Measurements from ENCODE around the gene HMX1. TPM values are rescaled to one million over a fixed set of nuclear protein-coding genes. Genes with fewer than 3 reads are reported as not detected.

The HMX1 gene
- total RNA-seq, 1 donor from 2014 or later = not detected

DNA sequence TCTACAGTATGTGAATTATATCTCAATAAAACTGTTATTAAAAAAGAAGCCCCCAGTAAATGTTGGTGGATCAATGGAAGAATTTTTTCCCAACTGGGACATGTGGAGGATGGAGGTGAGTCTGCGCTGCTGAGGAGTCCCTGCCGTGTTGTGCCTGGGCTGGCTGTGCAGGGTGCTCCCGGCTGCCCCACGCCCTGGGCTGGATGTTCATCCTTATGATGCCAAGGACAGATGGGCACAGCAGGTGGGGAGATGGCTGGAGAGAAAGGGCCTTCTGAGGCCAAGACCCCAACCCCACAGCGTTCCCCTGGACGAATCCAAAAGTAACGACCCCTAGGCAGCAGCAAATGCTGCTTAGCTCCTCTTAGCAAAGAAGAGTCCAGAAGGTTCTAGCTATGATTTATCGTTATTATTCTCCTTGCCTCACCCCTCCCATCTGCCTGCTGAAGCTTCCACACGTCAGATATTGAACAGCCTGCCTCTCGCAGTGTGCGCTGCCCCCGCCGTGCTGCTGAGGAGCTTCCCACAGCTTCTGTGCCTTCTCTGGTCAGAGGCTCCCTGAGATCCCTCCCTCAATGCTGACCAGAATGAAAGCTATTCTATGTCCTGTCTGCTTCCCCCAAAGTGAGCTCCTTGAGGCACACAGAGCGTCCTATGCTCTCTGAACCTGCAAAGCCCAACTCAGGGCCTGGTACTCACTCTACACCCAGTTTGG is 26.5 kb downstream of the HMX1 start:
- no peak for ATAC-seq
- DNase-seq (ENCODE audit: low spot score) = no peak

DNA sequence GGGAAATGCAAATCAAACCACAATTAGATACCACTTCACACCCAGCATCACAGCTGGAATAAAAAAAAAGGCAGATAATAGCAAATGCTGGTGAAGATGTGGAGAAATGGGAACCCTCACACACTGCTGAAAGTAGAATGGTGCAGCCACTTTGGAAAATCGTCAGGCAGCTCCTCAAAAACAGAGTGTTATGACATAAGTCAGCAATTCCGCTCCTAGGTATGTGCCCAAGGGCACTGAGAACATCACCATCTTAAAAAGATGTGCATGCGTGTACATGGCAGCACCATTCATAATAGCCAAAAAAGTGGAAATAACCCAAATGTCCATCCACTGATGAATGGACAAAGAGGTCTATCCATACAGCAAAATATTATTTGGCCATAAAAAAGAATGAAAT is 28.0 kb downstream of the HMX1 start:
- no peak for ATAC-seq

DNA sequence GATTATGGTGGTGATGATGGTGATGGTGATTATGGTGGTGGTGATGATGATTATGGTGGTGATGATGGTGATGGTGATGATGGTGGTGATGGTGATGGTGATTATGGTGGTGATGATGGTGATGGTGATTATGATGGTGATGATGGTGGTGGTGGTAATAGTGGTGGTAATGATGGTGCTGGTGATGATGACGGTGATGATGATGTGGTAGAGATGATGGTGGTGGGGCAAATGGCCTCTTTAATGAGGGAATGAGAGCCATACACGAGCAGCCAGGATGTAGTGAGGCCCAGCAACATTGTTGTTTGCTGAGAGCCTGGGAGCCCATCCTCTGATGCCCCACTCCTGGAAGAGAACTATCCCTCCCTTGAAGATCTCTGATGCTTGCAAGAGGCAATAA is 29.0 kb downstream of the HMX1 start:
- no peak for DNase-seq (ENCODE audit: low spot score)
- ATAC-seq = no peak

More for the DNA sequence above, 28.0 kb downstream of the HMX1 start:
- DNase-seq (ENCODE audit: low spot score) = no peak

DNA sequence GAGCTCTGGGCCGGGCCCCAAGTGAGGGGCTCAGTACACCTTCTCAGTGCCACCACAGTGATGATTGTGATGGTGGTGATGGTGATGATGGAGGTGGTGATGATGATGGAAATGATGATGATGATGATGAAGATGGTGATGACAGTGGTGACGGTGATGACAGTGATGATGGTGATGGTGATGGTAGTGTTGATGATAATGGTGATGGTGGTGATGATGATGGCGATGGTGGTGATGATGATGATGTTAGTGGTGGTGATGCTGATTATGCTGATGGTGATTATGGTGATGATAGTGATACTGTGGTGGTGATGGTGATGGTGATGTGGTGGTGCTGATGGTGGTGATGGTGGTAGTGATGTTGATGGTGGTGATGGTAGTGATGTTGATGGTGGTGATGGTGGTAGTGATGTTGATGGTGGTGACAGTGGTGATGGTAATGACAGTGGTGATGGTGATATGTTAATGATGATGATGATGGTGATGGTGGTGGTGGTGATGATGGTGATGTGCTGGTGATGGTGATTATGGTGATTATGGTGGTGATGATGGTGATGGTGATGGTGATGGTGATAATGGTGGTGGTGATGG is 29.9 kb downstream of the HMX1 start:
- DNase-seq (ENCODE audit: low spot score) = no peak
- no peak for ATAC-seq

DNA sequence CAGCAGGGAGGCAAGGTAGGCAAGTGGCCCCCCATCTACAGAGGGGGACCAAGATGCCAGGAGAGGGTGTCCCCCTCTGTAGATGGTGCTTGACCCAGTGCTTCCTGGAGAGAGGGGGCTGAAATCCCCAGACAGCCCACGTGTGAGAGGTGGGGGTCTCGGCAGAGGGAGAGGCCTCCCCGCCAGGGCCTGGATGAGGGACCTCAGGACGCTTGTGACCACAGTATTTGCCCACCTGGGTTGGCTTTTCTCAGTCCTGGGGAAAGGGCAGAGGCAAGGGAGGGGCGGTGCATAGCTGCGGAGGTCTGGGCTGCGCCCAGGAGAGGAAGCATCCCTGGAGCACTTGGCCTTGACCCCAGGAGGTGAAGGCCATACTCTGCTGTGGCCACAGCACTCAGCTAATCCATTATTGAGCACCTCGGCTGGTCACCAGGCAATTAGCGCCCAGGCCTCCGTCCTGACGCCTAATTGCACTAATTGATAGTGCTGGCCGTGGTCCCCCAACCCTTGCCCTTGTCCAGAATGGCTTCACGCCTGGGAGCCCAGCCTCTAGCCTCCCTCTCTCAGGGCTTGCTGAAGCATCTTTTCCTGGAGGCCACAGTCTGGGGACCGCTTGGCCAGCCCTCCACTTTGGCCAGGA is 30.7 kb downstream of the HMX1 start:
- no peak for DNase-seq (ENCODE audit: low spot score)
- no peak for ATAC-seq

DNA sequence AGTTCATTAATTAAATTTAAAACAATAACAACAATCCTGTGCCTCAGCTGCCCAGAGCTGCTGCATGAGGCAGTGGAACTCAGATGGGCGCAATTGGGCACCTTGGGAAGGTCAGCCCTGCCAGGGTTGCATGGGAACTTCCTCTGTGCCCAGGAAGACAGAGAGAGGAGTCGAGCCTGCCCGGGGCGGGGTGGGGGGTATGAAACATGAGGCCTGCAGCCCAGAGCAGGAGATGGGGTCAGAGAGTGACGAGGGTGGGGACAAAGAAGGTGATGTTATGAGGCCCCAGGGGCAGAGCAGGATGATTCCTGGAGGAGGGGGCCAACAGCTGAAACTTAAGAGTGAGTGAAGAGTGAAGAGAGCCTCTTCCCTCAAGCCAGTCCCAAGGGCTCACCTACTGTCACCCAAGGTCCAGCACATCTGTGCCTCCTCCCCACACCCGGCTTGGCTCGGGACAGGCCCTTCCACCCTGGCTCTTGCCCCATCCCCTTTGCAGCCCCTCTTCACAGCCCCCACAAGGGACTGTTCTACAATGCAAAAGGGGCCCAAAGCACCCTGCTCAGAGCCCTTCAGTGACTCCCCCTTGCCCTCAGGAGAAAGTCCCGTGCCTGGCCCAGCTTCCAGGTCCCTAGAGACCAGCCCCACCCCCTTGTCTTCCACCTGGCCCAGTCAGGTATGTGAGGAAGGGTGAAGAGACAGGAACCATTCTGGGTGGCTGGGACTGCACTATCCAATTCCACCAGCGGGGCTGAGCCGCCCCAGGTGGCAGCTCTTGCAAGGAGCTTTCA is 31.4 kb downstream of the HMX1 start:
- ATAC-seq (no peak), DNase-seq (ENCODE audit: low spot score) (no peak)

DNA sequence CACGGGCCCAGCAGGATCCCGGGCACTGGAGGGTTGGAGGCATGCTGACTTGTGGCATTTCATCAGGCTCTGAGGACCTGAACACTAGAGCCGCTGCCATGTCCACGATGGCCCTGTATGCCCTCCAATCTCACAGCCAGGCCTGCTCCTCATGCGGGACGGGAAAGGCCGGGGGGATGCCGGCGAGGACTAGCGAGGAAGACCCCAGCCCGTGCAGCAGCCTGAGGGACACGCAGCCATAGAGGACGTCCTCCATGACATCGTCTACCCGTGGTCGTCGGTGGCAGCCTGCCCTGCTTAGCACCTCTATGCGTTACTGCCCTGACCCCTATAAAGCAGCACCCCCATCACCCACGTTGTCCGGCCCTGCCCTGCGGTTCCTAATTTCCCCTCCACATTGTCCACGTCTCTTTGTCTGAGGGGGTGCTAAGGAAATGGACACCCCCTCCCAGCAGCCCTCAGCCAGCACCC is 32.6 kb downstream of the HMX1 start:
- ATAC-seq (no peak), DNase-seq (ENCODE audit: low spot score) (peak; percentile 27)

DNA sequence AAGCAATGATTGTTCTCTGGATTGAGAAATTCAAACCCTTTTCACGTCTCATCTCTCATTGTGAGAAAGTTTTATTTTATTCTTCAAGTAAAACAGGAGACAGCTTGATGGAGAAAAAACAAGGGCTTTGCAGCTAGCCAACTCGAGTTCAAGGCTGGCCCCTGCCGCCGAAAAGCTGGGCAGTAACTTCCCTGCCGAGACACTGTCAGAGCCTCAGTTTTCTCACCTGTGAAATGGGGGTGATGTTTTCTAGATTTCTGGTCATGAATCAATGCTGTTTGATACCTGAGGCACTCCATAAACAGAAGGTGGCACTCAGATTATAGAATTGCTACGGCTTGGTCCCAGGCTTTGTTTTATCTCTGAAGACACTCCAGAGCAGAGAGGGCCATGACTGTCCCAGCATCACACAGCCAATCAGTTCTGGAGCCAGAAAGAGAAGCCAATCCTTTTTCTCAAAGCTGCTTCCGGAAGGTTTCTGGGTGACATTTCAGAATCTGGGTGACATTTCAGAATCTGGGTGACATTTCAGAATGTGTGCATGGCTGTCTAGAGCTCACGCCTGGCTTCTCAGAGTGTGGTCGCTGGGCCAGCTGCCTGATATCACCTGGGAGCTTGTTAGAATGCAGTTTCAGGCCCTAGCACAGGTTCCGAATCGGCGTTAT is 33.2 kb downstream of the HMX1 start:
- ATAC-seq = no peak
- DNase-seq (ENCODE audit: low spot score) = no peak

DNA sequence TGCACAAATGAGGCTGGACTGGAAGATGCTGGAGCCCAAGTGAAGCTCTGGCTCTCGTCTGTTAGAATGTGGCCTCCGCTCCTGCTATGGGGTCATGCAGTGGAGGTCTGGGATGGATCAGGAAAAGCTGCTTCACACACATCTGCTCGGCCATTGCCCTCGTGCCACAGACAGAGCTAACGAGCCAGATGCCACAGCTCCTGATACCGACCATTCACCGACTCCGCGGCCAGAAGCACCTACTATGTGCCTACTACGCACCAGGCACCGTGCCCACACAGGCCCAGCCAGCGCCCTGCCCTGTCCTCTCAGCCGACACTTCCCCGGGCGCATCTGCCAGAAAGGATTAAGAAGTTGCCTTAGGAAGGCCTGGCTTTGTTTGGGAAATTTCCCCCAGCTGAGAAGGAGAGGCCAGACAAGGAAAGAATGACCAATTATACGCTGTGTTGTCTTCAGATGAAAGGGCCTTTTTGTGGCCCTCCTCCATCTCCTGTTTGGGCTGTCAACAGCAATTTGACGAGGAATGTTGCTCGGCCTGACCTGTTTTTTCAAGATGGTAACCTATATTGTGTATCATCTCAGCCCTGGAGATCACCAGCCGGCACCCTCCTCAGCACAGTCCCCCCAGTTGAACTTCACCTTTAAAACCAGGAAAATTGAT is 34.3 kb downstream of the HMX1 start:
- DNase-seq (ENCODE audit: low spot score) (peak; percentile 22), ATAC-seq (no peak)

DNA sequence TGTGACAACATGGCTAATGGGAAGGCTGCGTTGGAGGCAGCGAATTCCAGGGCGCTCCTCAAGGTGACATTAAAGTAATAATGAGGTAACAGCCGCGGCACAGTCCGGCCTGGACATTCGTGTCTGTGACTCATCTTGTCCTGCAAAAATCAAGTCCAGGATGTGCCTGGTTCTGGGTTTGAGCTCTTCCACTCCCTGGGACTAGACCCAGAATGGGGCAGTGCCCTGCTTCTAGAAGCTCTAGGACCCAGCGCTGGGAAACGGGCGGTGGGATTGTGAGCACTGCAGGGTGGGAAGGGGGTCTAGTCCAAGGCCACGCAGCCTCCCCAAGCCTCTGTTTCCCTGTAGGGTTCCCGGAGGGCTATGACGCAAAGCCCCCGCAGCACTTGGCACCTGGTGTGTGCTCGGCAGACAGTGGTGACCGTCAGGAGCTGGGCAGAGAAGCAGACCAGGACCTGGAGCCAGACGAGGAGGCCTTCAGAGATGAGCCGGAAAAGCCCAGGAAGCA is 34.9 kb downstream of the HMX1 start:
- ATAC-seq (no peak), DNase-seq (ENCODE audit: low spot score) (no peak)

DNA sequence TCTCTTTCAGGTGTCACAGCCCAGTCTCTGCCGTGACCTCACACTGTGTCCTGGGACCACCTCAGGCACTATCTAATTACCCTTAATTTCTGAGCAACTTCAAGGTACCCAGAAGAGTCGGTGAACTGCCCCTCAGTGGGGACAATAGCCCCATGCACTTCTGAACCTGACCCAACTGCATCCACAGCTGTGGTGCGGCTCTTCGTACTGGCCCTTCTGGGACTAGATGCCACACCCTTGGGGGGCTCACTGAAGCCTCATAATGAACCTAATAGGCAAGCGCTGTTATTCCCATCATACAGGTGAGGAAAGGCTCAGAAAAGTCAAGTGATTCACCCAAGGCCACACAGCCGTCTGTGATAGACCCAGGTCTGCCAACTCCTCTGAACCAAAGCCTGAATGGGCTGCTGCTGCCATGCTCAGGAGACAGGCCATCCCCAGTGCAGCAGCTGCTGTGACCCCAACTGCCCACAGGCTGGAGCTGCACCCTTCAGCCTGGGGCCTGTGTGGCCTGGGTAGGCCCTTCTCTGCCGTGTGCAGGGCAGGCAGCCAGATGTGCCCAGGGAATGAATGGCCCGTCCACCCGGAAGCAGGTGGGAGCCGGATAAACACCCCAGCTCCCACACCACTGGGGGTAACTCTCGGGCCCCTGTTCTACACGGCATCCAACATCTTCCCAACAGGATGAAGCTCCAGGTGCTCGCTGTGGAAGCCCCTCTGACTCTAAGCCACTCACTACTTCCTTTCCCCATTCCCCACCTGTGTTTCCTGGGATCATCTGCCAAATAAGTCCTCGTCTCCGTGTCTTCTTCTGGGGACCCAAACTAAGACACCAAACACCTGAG is 35.9 kb downstream of the HMX1 start:
- DNase-seq (ENCODE audit: low spot score) = no peak
- ATAC-seq = no peak

DNA sequence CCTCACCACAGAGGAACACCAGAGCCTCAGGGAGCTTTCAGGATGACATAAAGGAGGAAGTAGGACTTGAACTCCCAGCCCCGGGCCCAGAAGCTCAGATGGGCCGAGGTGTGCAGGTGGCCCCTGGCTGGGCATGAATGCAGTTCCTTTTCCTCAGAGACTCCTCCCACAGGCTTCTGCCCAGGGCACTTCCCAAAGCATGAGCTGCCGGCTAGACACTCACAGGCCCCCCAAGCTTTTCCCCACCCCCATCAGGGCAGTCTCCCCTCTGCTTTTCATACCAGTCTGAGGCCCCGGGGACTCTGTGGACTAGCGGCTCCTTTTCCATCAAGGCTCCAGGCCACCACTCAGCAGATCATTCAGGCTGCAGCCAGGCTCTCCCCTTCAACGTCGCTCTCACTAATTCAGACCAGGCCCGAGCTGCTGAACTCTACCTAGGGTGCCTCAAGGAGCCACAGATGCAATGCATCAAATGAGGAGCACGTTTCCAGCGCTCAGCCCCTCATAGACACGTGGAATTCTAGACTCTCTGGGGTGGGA is 36.9 kb downstream of the HMX1 start:
- no peak for ATAC-seq

DNA sequence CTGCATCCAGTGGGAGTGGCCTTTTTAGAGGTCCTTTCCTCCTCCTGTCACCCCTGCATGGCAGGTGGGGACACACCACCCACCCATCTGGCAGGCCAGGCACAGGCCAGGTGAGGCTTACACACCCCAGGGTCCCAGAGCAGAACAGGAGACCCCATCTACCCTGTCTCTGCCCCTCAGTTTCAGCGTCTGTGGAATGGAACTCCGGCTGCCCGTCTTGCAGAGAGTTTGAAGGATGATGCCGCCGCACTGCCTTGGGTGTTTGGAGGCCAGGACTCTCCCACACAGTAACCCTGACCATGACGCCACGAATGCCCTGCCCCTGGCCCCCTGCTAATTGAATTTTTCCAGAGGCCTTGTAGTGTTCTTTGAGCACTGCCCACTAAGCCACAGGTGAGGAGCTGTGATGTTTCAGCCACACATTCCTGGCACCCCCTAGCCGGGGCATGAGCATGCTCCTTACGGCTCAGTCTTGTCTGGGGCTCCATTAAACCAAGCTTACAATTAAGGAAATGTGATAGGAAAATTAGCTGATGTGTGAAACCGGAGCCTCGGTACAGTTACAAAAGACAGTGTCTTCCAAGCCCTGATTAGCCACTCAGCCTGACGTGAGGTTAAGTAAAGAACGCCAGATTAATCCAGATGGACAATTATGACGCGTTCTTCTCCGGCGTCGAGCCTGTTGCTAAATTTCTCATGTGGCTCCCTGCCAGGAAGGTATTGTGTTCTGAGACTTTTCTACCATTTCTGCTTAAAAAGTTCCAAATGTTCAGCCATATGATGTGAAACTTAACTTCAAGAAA is 39.3 kb downstream of the HMX1 start:
- ATAC-seq = no peak
- DNase-seq (ENCODE audit: low spot score) = peak; percentile 31

More for the DNA sequence above, 36.9 kb downstream of the HMX1 start:
- peak; percentile 27 for DNase-seq (ENCODE audit: low spot score)

DNA sequence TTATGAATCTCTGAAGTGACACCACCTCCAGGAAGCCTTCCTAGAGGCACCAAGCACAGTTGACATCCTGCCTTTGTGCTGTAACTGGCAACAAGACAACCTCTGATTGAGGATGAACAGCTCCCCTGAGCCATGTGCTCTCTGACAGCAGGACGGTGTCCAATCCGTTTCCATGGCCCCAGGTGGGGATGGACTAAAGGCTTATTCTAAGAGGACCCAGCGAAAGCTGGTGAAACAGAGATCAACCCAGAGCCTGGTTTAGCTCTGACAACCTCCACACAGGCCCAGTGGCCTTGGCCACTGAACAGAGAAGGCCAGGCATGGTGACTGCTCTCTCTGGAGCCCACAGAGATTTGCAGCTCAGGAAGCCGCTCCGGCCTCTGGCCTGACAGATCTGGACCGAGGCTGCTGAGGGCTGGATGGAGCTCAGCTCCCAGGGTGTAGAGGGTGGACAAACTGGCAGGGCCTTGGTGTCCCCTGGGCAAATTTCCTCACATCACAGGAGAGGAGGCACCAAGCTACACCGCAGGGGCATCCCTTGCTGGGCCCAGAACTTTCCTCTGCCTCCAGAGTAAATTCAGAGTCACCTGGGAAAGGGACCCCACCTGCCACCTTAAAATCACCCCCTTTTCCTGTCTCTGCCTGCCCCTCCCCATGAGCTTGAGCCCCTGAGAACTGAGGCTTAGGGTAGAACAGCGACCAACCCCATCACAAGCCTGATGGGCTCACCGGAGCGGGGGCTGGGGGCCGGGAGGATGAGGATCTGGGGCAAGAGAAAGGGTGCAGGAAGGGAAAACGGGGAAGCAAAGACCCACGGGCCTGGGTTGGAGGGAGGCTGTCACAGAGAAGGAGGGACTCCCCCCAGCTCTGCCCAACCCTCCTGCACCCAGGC is 40.2 kb downstream of the HMX1 start:
- peak; percentile 35 for DNase-seq (ENCODE audit: low spot score)

DNA sequence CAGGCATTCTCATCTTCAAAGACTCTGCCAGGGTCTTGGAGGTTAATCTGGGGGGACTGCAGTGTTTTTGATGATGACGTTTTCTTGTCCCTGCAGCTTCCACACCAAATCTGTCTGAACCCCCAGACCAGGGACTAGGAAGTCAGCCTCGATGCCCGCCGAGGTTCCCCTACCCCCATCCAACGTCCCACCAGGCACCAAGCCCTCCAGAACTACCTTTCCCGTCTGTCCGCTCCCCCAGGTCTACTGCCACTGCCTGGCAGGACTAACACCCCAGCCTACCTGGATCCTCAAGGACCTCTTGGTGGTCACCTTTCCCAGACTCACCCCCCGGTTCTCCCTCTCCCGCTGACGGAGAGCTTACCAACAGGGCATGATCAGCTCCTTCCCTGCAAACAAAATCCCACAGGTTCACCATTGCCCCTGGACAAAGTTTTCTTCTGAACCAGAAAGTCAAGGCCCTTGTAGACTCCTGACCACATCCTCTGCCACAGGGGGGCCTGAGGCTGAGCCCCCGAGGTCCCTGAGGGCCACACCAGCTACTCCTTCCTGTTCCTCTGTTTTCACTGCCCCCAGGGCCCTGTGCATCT is 40.9 kb downstream of the HMX1 start:
- ATAC-seq (no peak), DNase-seq (ENCODE audit: low spot score) (no peak)

More for the DNA sequence above, 40.2 kb downstream of the HMX1 start:
- no peak for ATAC-seq

DNA sequence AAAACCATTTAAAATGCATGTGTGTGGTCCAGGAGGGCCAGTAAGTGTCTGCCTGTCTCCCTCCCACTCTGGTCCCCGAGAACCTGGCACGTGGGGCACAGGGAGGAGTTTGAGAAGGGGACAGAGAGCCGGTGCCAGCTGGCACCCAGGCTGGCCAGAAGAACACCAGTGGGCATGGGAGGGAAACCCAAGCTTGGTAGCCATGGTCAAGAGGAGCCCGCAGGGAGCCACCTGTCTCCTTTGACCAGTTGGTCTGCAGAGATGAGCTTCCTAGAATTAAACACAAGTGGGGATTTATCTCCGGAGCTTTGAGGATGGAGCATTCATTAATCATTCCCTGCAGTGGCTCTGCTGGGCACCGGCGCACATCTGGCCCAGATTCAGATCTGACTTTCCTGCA is 41.6 kb downstream of the HMX1 start:
- ATAC-seq = no peak

DNA sequence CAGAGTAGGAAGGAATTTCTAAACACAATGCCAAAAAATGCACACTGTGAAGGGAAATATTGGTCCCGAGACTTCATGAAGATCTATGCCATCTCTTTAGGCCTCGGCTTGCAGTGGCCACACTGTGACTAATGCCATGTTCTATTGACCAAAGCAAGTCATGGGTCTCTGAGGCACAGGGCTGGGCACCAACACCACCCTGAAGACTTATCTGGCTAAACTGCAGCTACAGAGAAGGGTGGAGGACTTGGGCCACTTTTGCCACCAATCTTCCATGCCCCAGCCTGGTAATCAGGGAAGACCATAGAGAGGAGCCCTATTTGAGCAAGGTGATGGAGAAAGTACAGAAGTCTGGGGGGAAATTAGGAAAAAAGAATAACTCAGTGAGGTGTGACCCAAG is 42.1 kb downstream of the HMX1 start:
- ATAC-seq (no peak), DNase-seq (ENCODE audit: low spot score) (no peak)

More for the DNA sequence above, 41.6 kb downstream of the HMX1 start:
- DNase-seq (ENCODE audit: low spot score) = no peak

All from left lobe of liver (tissue), 2 donors.